ENCODE results near the gene GPR183. TPM values are rescaled to one million over a fixed set of nuclear protein-coding genes. Genes with fewer than 3 reads are reported as not detected.
A peak's percentile ranks its signal among the peaks of the same experiment; 100 is the strongest.

The GPR183 gene
- total RNA-seq, 1 donor from 2014 or later: 0.19 TPM

- Mint-ChIP-seq H3K4me1 (ENCODE audit: unreplicated experiment) (peaks cover 29% of the 10 kb centered on the region), H3K27ac (ENCODE audit: unreplicated experiment) (peak overlapping the region; percentile 61), H3K4me3 (ENCODE audit: unreplicated experiment) (no peak overlapping the region)
Measured at GRCh38 chr13:99354371-99354951, 47.3 kb upstream of the GPR183 start.

GRCh38 chr13:99353836-99354235 lies 46.6 kb upstream of the GPR183 start:
- Mint-ChIP-seq H3K9me3 (ENCODE audit: unreplicated experiment) (no peaks in the 10 kb centered on the region), H3K27ac (ENCODE audit: unreplicated experiment) (no peak overlapping the region), H3K27me3 (ENCODE audit: unreplicated experiment) (no peaks in the 10 kb centered on the region), H3K36me3 (ENCODE audit: unreplicated experiment) (peaks cover 19% of the 10 kb centered on the region), H3K4me1 (ENCODE audit: unreplicated experiment) (peaks cover 29% of the 10 kb centered on the region), H3K4me3 (ENCODE audit: unreplicated experiment) (no peak overlapping the region)
- no peak for TF ChIP-seq CTCF (IDR thresholded peaks at IDR 0.05)
- DNase-seq (ENCODE audit: extremely low spot score, unreplicated experiment): no peak

More at GRCh38 chr13:99354371-99354951, 47.3 kb upstream of the GPR183 start:
- DNase-seq (ENCODE audit: extremely low spot score, unreplicated experiment): no peak
- Mint-ChIP-seq H3K36me3 (ENCODE audit: unreplicated experiment) (peaks cover 19% of the 10 kb centered on the region), H3K9me3 (ENCODE audit: unreplicated experiment) (no peaks in the 10 kb centered on the region), H3K27me3 (ENCODE audit: unreplicated experiment) (no peaks in the 10 kb centered on the region)
- no peak for TF ChIP-seq CTCF (IDR thresholded peaks at IDR 0.05)

GRCh38 chr13:99353246-99353600 lies 46.0 kb upstream of the GPR183 start:
- H3K4me1 Mint-ChIP-seq (ENCODE audit: unreplicated experiment): peaks cover 29% of the 10 kb centered on the region
- no peak for DNase-seq (ENCODE audit: extremely low spot score, unreplicated experiment)
- H3K27ac Mint-ChIP-seq (ENCODE audit: unreplicated experiment): no peak overlapping the region
- no peak for TF ChIP-seq CTCF (IDR thresholded peaks at IDR 0.05)
- H3K27me3 Mint-ChIP-seq (ENCODE audit: unreplicated experiment): no peaks in the 10 kb centered on the region
- no peaks in the 10 kb centered on the region for H3K9me3 Mint-ChIP-seq (ENCODE audit: unreplicated experiment)
- H3K36me3 Mint-ChIP-seq (ENCODE audit: unreplicated experiment): peaks cover 19% of the 10 kb centered on the region
- no peak overlapping the region for H3K4me3 Mint-ChIP-seq (ENCODE audit: unreplicated experiment)

GRCh38 chr13:99352351-99353245 lies 45.4 kb upstream of the GPR183 start:
- no peak for TF ChIP-seq CTCF (IDR thresholded peaks at IDR 0.05)
- no peak for DNase-seq (ENCODE audit: extremely low spot score, unreplicated experiment)
- Mint-ChIP-seq H3K36me3 (ENCODE audit: unreplicated experiment) (peaks cover 22% of the 10 kb centered on the region), H3K9me3 (ENCODE audit: unreplicated experiment) (no peaks in the 10 kb centered on the region), H3K4me3 (ENCODE audit: unreplicated experiment) (no peak overlapping the region), H3K4me1 (ENCODE audit: unreplicated experiment) (peaks cover 24% of the 10 kb centered on the region), H3K27me3 (ENCODE audit: unreplicated experiment) (no peaks in the 10 kb centered on the region), H3K27ac (ENCODE audit: unreplicated experiment) (no peak overlapping the region)

- Mint-ChIP-seq H3K27me3 (ENCODE audit: unreplicated experiment) (no peaks in the 10 kb centered on the region), H3K27ac (ENCODE audit: unreplicated experiment) (no peak overlapping the region), H3K4me1 (ENCODE audit: unreplicated experiment) (peaks cover 16% of the 10 kb centered on the region), H3K9me3 (ENCODE audit: unreplicated experiment) (no peaks in the 10 kb centered on the region), H3K4me3 (ENCODE audit: unreplicated experiment) (no peak overlapping the region), H3K36me3 (ENCODE audit: unreplicated experiment) (peaks cover 25% of the 10 kb centered on the region)
- no peak for DNase-seq (ENCODE audit: extremely low spot score, unreplicated experiment)
- no peak for TF ChIP-seq CTCF (IDR thresholded peaks at IDR 0.05)
Measured at GRCh38 chr13:99351772-99352171, 44.6 kb upstream of the GPR183 start.
